Trophoblast cell (in vitro differentiated cells and primary cell): ENCODE results near the gene CTXND1.
"Not testable (repeated sequence)": the region's sequence is repeated elsewhere in the genome, so short reads cannot be mapped to it uniquely, and the experiment has no call there.

Experiments
- DNase-seq, 2 donors: peaks; one replicate each; pipeline ENCODE4 v3.0.0-alpha.2; 2016
- H2AFZ ChIP-seq: 2 replicates; pipeline ENCODE4 v1.6.1; 2013; ENCODE audit warnings: low read length, moderate library complexity, mild to moderate bottlenecking; ENCODE audit not compliant: insufficient read depth, poor library complexity
- H2AK5ac ChIP-seq: 2 replicates; pipeline ENCODE4 v1.6.1; 2013; ENCODE audit warnings: mild to moderate bottlenecking, low read length
- H2BK120ac ChIP-seq: 2 replicates; pipeline ENCODE4 v1.6.1; 2013; ENCODE audit warnings: low read length, mild to moderate bottlenecking, moderate library complexity; ENCODE audit not compliant: insufficient read depth, poor library complexity
- H2BK12ac ChIP-seq: 2 replicates; pipeline ENCODE4 v1.6.1; 2013; ENCODE audit warnings: mild to moderate bottlenecking, low read length, moderate library complexity
- H2BK5ac ChIP-seq: 2 replicates; pipeline ENCODE4 v1.6.1; 2013; ENCODE audit warnings: low read length, low read depth, moderate library complexity, mild to moderate bottlenecking; ENCODE audit not compliant: poor library complexity
- H3K14ac ChIP-seq: 2 replicates; pipeline ENCODE4 v1.6.1; 2013; ENCODE audit warnings: mild to moderate bottlenecking, low read length
- H3K18ac ChIP-seq: 2 replicates; pipeline ENCODE4 v1.6.1; 2013; ENCODE audit warnings: mild to moderate bottlenecking, low read length
- H3K23ac ChIP-seq: 2 replicates; pipeline ENCODE4 v1.6.1; 2013; ENCODE audit warnings: low read length
- H3K27ac ChIP-seq: 2 replicates; pipeline ENCODE4 v1.5.1; 2013; ENCODE audit warnings: low read depth, mild to moderate bottlenecking, inconsistent platforms, low read length, moderate library complexity
- H3K27me3 ChIP-seq: 2 replicates; pipeline ENCODE4 v1.6.1; 2013; ENCODE audit warnings: inconsistent platforms, mild to moderate bottlenecking, low read length, moderate library complexity; ENCODE audit not compliant: insufficient read depth
- H3K36me3 ChIP-seq, 2 experiments: 1 replicate in 1 of 2; 2 replicates in 1 of 2; pipeline ENCODE4 v1.6.1; 2013; ENCODE audit warnings: low read length in 2 of 2, mild to moderate bottlenecking in 2 of 2, moderate library complexity in 1 of 2; ENCODE audit not compliant: insufficient read depth in 2 of 2, control insufficient read depth in 1 of 2
- H3K4ac ChIP-seq: 2 replicates; pipeline ENCODE4 v1.6.1; 2013; ENCODE audit warnings: low read depth, mild to moderate bottlenecking, low read length, moderate library complexity
- H3K4me1 ChIP-seq, 2 experiments: 1 replicate in 1 of 2; 2 replicates in 1 of 2; pipeline ENCODE4 v1.6.1; 2013; ENCODE audit warnings: low read length in 2 of 2, mild to moderate bottlenecking in 2 of 2, moderate library complexity in 1 of 2; ENCODE audit not compliant: insufficient read depth in 2 of 2, control insufficient read depth in 1 of 2
- H3K4me2 ChIP-seq: 2 replicates; pipeline ENCODE4 v1.6.1; 2013; ENCODE audit warnings: inconsistent platforms, mild to moderate bottlenecking, low read length, moderate library complexity
- H3K4me3 ChIP-seq: 2 replicates; pipeline ENCODE4 v1.5.1; 2013; ENCODE audit warnings: mild to moderate bottlenecking, low read depth, low read length, inconsistent platforms
- H3K79me1 ChIP-seq: one replicate; pipeline ENCODE4 v1.6.1; 2013; ENCODE audit warnings: low read length
- H3K79me2 ChIP-seq: 2 replicates; pipeline ENCODE4 v1.6.1; 2013; ENCODE audit warnings: low read length, mild to moderate bottlenecking; ENCODE audit not compliant: control insufficient read depth, insufficient read depth, poor library complexity
- H3K9ac ChIP-seq: 2 replicates; pipeline ENCODE4 v1.6.1; 2013; ENCODE audit warnings: mild to moderate bottlenecking, low read length
- H3K9me3 ChIP-seq: 2 replicates; pipeline ENCODE4 v1.6.1; 2013; ENCODE audit warnings: low read depth, mild to moderate bottlenecking, control low read depth, inconsistent platforms, low read length; ENCODE audit not compliant: insufficient read depth
- H4K12ac ChIP-seq: 2 replicates; pipeline ENCODE4 v1.6.1; 2013; ENCODE audit warnings: low read depth, mild to moderate bottlenecking, low read length, moderate library complexity
- H4K8ac ChIP-seq: 2 replicates; pipeline ENCODE4 v1.6.1; 2013; ENCODE audit warnings: low read depth, mild to moderate bottlenecking, low read length, moderate library complexity
- H4K91ac ChIP-seq: one replicate; pipeline ENCODE4 v1.6.1; 2013; ENCODE audit warnings: low read depth, mild to moderate bottlenecking, low read length, moderate library complexity
- WGBS: extraction: QIAGEN DNeasy Blood & Tissue Kit; methylation state at CpG from one replicate; pipeline ENCODE4 v1.1.7; 2013; ENCODE audit warnings: missing lambda C conversion rate; ENCODE audit not compliant: insufficient read length, insufficient coverage; ENCODE audit errors: extremely low coverage; 5-methylcytosine and 5-hydroxymethylcytosine counted together

CTXND1 gene

DNA sequence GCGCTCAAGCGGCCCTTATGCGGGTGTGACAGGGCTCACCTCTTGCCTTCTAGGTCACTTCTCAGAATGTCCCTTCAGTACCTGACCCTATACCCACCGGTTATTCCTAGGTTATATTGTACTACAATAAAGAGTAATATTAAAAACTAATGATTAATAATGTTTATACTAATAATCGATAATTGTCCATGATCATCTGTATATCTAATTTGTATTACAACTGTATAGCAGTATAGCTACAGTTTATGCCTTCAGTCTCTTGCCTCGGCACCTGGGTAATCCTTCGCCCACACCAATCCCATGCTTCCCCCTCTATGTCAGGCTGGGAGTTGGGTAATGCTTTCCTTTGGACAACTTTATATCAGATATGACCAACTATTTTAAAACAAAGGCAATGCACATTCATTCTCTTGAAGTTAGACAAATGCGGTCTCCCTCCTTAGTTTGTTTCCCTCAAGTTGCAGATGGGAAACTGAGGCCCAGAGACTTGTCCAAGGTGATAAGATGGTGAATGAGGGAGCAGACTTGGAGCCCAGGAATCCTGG lies 95.8 kb downstream of the CTXND1 start:
- peaks cover 11 to 28% of the 10 kb centered on the region in 2 experiments for H3K4me1 ChIP-seq
- peaks cover 0 to 3% of the 10 kb centered on the region in 2 experiments for H3K36me3 ChIP-seq
- H3K27ac ChIP-seq: no peak overlapping the region
- H3K4me3 ChIP-seq: no peak overlapping the region
- H4K12ac ChIP-seq: no peak overlapping the region
- H3K14ac ChIP-seq: no peak overlapping the region
- H2AFZ ChIP-seq: no peak overlapping the region
- H3K27me3 ChIP-seq: no peaks in the 10 kb centered on the region
- no peaks in the 10 kb centered on the region for H3K79me2 ChIP-seq
- H3K18ac ChIP-seq: no peak overlapping the region
- H3K23ac ChIP-seq: no peak overlapping the region
- H2BK12ac ChIP-seq: no peak overlapping the region
- H3K4me2 ChIP-seq: no peak overlapping the region
- H2BK5ac ChIP-seq: no peak overlapping the region
- no peaks in the 10 kb centered on the region for H3K9me3 ChIP-seq
- H4K8ac ChIP-seq: no peak overlapping the region
- no peak for DNase-seq
- H3K9ac ChIP-seq: no peak overlapping the region
- no CpG with 5 or more reads among the region's 8 CpGs for WGBS
- H3K4ac ChIP-seq: no peak overlapping the region
- no peak overlapping the region for H4K91ac ChIP-seq
- H3K79me1 ChIP-seq: peaks cover 3% of the 10 kb centered on the region
- H2BK120ac ChIP-seq: no peak overlapping the region
- no peak overlapping the region for H2AK5ac ChIP-seq

GRCh38 chr15:80155378-80156175 lies 96.4 kb downstream of the CTXND1 start:
- not testable (repeated sequence) for H2AK5ac ChIP-seq, H3K4me2 ChIP-seq, H3K79me2 ChIP-seq, H3K36me3 ChIP-seq, H3K4ac ChIP-seq, H3K27ac ChIP-seq, H4K8ac ChIP-seq, H3K4me3 ChIP-seq, H3K14ac ChIP-seq, H3K27me3 ChIP-seq, H4K12ac ChIP-seq, H3K79me1 ChIP-seq, H2BK5ac ChIP-seq, H2BK120ac ChIP-seq, H2AFZ ChIP-seq, H3K18ac ChIP-seq, H2BK12ac ChIP-seq, H3K9me3 ChIP-seq, H3K9ac ChIP-seq, H3K23ac ChIP-seq
- DNase-seq: peak in 1 of 2 donors; percentile 16
- H4K91ac ChIP-seq: peak overlapping the region; percentile 56
- no CpG with 5 or more reads among the region's 16 CpGs for WGBS
- H3K4me1 ChIP-seq: peaks cover 8 to 25% of the 10 kb centered on the region in 2 experiments

GRCh38 chr15:80155001-80155377 lies 97.0 kb downstream of the CTXND1 start:
- Histone ChIP-seq H4K91ac (no peak overlapping the region), H2BK120ac (no peak overlapping the region), H3K27me3 (no peaks in the 10 kb centered on the region), H3K14ac (no peak overlapping the region), H3K9me3 (no peaks in the 10 kb centered on the region), H2AK5ac (no peak overlapping the region), H2BK12ac (no peak overlapping the region), H2AFZ (no peak overlapping the region), H3K9ac (no peak overlapping the region), H4K12ac (no peak overlapping the region), H3K36me3 (peaks cover 0 to 3% of the 10 kb centered on the region in 2 experiments), H3K23ac (no peak overlapping the region), H3K79me2 (no peaks in the 10 kb centered on the region), H3K27ac (no peak overlapping the region), H3K4me1 (peaks cover 2 to 19% of the 10 kb centered on the region in 2 experiments), H2BK5ac (no peak overlapping the region), H3K79me1 (peaks cover 3% of the 10 kb centered on the region), H3K4me2 (no peak overlapping the region), H3K4me3 (no peak overlapping the region), H3K18ac (peak overlapping the region; percentile 34), H4K8ac (no peak overlapping the region), H3K4ac (no peak overlapping the region)
- no peak for DNase-seq
- WGBS: no CpG with 5 or more reads among the region's 5 CpGs

GRCh38 chr15:80154336-80154735 lies 97.7 kb downstream of the CTXND1 start:
- H3K4me2 ChIP-seq: no peak overlapping the region

More at GRCh38 chr15:80154336-80154735, 97.7 kb downstream of the CTXND1 start:
- Histone ChIP-seq H3K4me1 (peaks cover 2 to 17% of the 10 kb centered on the region in 2 experiments), H3K4me3 (no peak overlapping the region), H2BK120ac (no peak overlapping the region), H3K36me3 (no peaks in the 10 kb centered on the region), H3K4ac (no peak overlapping the region), H3K79me1 (peaks cover 3% of the 10 kb centered on the region), H2AFZ (no peak overlapping the region), H3K14ac (no peak overlapping the region), H4K12ac (no peak overlapping the region), H3K79me2 (no peaks in the 10 kb centered on the region), H3K9me3 (no peaks in the 10 kb centered on the region), H3K27me3 (no peaks in the 10 kb centered on the region), H3K9ac (no peak overlapping the region), H3K27ac (no peak overlapping the region), H2BK12ac (no peak overlapping the region), H3K18ac (no peak overlapping the region), H2AK5ac (no peak overlapping the region), H2BK5ac (no peak overlapping the region), H4K8ac (no peak overlapping the region), H4K91ac (no peak overlapping the region), H3K23ac (peak overlapping the region; percentile 50)
- no peak for DNase-seq
- WGBS: no CpG with 5 or more reads among the region's 6 CpGs
